ENCODE results near the gene SSTR3. TPM values are rescaled to one million over a fixed set of nuclear protein-coding genes. Genes with fewer than 3 reads are reported as not detected.
A peak's percentile ranks its signal among the peaks of the same experiment; 100 is the strongest.

Gene SSTR3
- total and polyA plus RNA-seq, 9 of the 15 experiments (the other 6 are each of a cell fraction or from before 2014, with no cell fraction given): 0.03 TPM; not detected in 8

DNA sequence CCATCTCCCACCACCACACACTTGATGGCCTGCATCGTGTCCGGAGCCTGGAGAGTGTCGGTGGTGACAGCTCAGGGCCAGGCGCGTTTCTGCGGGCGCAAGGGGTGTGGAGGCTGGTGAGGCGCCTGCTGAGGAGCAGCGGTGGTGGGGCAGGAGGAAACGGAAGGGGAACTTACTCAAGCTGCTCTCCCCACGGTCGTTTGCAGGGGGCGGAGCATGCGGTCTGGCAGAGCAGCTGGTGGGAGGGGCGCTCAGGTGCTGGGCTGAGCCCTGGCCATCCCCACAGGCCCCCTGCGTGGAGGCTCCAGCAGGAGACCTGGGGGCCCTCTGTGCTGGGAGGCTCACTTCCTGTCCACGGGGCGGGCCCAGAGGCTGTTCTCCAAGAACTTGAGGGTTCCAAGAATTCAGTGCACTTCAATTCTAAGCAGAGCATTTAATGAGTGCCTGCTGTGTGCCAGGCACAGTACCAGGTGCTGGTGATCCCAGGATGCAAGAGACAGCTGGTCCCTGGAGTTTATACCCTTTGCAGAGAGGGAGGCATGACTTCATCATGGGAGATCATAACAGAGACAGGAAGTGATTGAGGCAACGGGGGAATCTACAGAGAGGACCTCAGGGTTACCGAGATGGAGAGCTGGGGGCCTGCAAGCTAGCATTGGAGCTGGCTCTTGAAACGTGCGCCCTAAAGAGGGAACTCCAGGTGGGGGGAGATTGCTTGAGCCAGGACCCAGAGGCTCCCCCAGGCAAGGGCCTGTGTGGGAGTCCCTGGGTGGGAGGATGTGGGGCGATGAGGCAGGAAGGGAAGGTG is 32.0 kb upstream of the SSTR3 start, which contains the start of gene RAC2 (continued):
- TF ChIP-seq, protein P1, sequence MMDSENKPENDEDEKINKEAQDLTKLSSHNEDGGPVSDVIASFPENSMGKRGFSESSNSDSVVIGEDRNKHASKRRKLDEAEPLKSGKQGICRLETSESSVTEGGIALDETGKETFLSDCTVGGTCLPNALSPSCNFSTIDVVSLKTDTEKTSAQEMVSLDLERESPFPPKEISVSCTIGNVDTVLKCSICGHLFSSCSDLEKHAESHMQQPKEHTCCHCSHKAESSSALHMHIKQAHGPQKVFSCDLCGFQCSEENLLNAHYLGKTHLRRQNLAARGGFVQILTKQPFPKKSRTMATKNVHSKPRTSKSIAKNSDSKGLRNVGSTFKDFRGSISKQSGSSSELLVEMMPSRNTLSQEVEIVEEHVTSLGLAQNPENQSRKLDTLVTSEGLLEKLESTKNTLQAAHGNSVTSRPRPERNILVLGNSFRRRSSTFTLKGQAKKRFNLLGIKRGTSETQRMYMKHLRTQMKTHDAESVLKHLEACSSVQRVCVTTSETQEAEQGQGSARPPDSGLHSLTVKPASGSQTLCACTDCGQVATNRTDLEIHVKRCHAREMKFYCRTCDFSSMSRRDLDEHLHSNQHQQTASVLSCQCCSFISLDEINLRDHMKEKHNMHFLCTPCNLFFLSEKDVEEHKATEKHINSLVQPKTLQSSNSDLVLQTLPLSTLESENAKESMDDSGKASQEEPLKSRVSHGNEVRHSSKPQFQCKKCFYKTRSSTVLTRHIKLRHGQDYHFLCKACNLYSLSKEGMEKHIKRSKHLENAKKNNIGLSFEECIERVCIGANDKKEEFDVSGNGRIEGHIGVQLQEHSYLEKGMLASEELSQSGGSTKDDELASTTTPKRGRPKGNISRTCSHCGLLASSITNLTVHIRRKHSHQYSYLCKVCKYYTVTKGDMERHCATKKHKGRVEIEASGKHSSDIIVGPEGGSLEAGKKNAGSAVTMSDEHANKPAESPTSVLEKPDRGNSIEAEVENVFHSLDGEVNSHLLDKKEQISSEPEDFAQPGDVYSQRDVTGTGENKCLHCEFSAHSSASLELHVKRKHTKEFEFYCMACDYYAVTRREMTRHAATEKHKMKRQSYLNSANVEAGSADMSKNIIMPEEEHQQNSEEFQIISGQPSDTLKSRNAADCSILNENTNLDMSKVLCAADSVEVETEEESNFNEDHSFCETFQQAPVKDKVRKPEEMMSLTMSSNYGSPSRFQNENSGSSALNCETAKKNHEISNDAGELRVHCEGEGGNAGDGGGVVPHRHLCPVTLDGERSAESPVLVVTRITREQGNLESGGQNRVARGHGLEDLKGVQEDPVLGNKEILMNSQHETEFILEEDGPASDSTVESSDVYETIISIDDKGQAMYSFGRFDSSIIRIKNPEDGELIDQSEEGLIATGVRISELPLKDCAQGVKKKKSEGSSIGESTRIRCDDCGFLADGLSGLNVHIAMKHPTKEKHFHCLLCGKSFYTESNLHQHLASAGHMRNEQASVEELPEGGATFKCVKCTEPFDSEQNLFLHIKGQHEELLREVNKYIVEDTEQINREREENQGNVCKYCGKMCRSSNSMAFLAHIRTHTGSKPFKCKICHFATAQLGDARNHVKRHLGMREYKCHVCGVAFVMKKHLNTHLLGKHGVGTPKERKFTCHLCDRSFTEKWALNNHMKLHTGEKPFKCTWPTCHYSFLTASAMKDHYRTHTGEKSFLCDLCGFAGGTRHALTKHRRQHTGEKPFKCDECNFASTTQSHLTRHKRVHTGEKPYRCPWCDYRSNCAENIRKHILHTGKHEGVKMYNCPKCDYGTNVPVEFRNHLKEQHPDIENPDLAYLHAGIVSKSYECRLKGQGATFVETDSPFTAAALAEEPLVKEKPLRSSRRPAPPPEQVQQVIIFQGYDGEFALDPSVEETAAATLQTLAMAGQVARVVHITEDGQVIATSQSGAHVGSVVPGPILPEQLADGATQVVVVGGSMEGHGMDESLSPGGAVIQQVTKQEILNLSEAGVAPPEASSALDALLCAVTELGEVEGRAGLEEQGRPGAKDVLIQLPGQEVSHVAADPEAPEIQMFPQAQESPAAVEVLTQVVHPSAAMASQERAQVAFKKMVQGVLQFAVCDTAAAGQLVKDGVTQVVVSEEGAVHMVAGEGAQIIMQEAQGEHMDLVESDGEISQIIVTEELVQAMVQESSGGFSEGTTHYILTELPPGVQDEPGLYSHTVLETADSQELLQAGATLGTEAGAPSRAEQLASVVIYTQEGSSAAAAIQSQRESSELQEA (IDR thresholded peaks at IDR 0.05; ENCODE audit: low read depth): no peak
- no peak for TF ChIP-seq CREBBP (IDR thresholded peaks at IDR 0.05; ENCODE audit: low read depth, low read length)
- TF ChIP-seq SMARCC2 (IDR thresholded peaks at IDR 0.05; ENCODE audit: low read depth): no peak
- TF ChIP-seq TCF3 (CRISPR knock-in tag; IDR thresholded peaks at IDR 0.05): peak; percentile 33; the same call in 1 of the 2 replicates
- TF ChIP-seq, protein P2, sequence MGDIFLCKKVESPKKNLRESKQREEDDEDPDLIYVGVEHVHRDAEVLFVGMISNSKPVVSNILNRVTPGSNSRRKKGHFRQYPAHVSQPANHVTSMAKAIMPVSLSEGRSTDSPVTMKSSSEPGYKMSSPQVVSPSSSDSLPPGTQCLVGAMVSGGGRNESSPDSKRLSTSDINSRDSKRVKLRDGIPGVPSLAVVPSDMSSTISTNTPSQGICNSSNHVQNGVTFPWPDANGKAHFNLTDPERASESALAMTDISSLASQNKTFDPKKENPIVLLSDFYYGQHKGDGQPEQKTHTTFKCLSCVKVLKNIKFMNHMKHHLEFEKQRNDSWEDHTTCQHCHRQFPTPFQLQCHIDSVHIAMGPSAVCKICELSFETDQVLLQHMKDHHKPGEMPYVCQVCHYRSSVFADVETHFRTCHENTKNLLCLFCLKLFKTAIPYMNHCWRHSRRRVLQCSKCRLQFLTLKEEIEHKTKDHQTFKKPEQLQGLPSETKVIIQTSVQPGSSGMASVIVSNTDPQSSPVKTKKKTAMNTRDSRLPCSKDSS (IDR thresholded peaks at IDR 0.05; ENCODE audit: low read depth, partially characterized antibody): no peak
- no peak for TF ChIP-seq MED1 (CRISPR knock-in tag; IDR thresholded peaks at IDR 0.05; ENCODE audit: borderline replicate concordance)
- no peak for TF ChIP-seq ZNF778 (CRISPR knock-in tag; IDR thresholded peaks at IDR 0.05)
- no peak for TF ChIP-seq ZNF699 (CRISPR knock-in tag; IDR thresholded peaks at IDR 0.05; ENCODE audit: insufficient replicate concordance)
- TF ChIP-seq, protein P3, sequence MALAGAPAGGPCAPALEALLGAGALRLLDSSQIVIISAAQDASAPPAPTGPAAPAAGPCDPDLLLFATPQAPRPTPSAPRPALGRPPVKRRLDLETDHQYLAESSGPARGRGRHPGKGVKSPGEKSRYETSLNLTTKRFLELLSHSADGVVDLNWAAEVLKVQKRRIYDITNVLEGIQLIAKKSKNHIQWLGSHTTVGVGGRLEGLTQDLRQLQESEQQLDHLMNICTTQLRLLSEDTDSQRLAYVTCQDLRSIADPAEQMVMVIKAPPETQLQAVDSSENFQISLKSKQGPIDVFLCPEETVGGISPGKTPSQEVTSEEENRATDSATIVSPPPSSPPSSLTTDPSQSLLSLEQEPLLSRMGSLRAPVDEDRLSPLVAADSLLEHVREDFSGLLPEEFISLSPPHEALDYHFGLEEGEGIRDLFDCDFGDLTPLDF (CRISPR knock-in tag; IDR thresholded peaks at IDR 0.05): no peak
- TF ChIP-seq ETV1 (tag; conservative IDR thresholded peaks at IDR 0.05; ENCODE audit: low read depth): peak; percentile 55
- no peak for TF ChIP-seq SREBF1 (IDR thresholded peaks at IDR 0.05; ENCODE audit: borderline replicate concordance, low read depth, low read length)
- TF ChIP-seq TAF7 (tag; IDR thresholded peaks at IDR 0.05): no peak
- TF ChIP-seq ZNF445 (CRISPR knock-in tag; IDR thresholded peaks at IDR 0.05; ENCODE audit: low read depth): no peak
- peak; percentile 46 for TF ChIP-seq TBP (optimal IDR thresholded peaks at IDR 0.05; ENCODE audit: low read depth, low read length)
- TF ChIP-seq MCM7 (IDR thresholded peaks at IDR 0.05): no peak
- no peak for TF ChIP-seq ZNF57 (CRISPR knock-in tag; IDR thresholded peaks at IDR 0.05)
- TF ChIP-seq BACH1 (tag; IDR thresholded peaks at IDR 0.05): no peak
- TF ChIP-seq ZC3H4 (CRISPR knock-in tag; IDR thresholded peaks at IDR 0.05; ENCODE audit: borderline replicate concordance): no peak

Measured in K562 (cell line).